MM.1S (cell line): ENCODE measurements around the gene FAH.

Source experiments
- DNase-seq: peaks from one replicate; pipeline ENCODE4 v3.0.0-alpha.2; 2015
- H2AFZ ChIP-seq: fragments of 300-600 bp; sonication (generic); 2 replicates; pipeline ENCODE4 v1.6.0; 2016; ENCODE audit warnings: antibody characterized with exemption, low read length
- H3F3A ChIP-seq: fragments of 300-600 bp; sonication (generic); 2 replicates; pipeline ENCODE4 v1.6.1; 2016; ENCODE audit warnings: mild to moderate bottlenecking, antibody characterized with exemption, low read length, moderate library complexity, mixed read lengths; ENCODE audit not compliant: insufficient read depth
- H3K27ac ChIP-seq: fragments of 300-600 bp; sonication (generic); 2 replicates; pipeline ENCODE4 v1.5.1; 2016; ENCODE audit warnings: mild to moderate bottlenecking, low read length
- H3K27me3 ChIP-seq: fragments of 300-600 bp; sonication (generic); replicated peaks from 2 replicates; pipeline ENCODE4 v1.6.0; 2016; ENCODE audit warnings: low read length; ENCODE audit not compliant: insufficient read depth
- H3K36me3 ChIP-seq: fragments of 300-600 bp; sonication (generic); replicated peaks from 2 replicates; pipeline ENCODE4 v1.6.1; 2016; ENCODE audit warnings: mild to moderate bottlenecking, low read length, mixed read lengths; ENCODE audit not compliant: insufficient read depth
- H3K4me1 ChIP-seq: fragments of 300-600 bp; sonication (generic); 2 replicates; pipeline ENCODE4 v1.6.1; 2016; ENCODE audit warnings: low read length, mixed read lengths
- H3K4me2 ChIP-seq: fragments of 300-600 bp; sonication (generic); 2 replicates; pipeline ENCODE4 v1.6.0; 2016; ENCODE audit warnings: low read depth, low read length
- H3K4me3 ChIP-seq: fragments of 300-600 bp; sonication (generic); 2 replicates; pipeline ENCODE4 v1.5.1; 2016; ENCODE audit warnings: low read length, mixed read lengths
- H3K79me2 ChIP-seq: fragments of 300-600 bp; sonication (generic); 2 replicates; pipeline ENCODE4 v1.6.1; 2016; ENCODE audit warnings: mixed run types, low read length, mixed read lengths
- H3K9ac ChIP-seq: fragments of 300-600 bp; sonication (generic); 2 replicates; pipeline ENCODE4 v1.6.1; 2016; ENCODE audit warnings: low read length, mixed read lengths
- H3K9me2 ChIP-seq: fragments of 300-600 bp; sonication (generic); replicated peaks from 2 replicates; pipeline ENCODE4 v1.6.1; 2016; ENCODE audit warnings: mild to moderate bottlenecking, low read length, mixed read lengths; ENCODE audit not compliant: insufficient read depth
- H3K9me3 ChIP-seq: fragments of 300-600 bp; sonication (generic); replicated peaks from 2 replicates; pipeline ENCODE4 v1.6.1; 2016; ENCODE audit warnings: mild to moderate bottlenecking, low read length, mixed read lengths; ENCODE audit not compliant: insufficient read depth
- H4K20me1 ChIP-seq: fragments of 300-600 bp; sonication (generic); 2 replicates; pipeline ENCODE4 v1.6.1; 2016; ENCODE audit warnings: mild to moderate bottlenecking, low read length, moderate library complexity, mixed read lengths; ENCODE audit not compliant: insufficient read depth
- CTCF ChIP-seq: fragments of 300-600 bp; sonication (generic); IDR thresholded peaks from 2 replicates; pipeline ENCODE4 v1.5.1; 2016; ENCODE audit warnings: antibody characterized with exemption, low read length, mixed read lengths
- EZH2 ChIP-seq: fragments of 300-600 bp; sonication (generic); optimal IDR thresholded peaks from 2 replicates; pipeline ENCODE3; 2017; ENCODE audit warnings: low read depth, mild to moderate bottlenecking, antibody characterized with exemption, low read length, mixed read lengths
- EZH2phosphoT487 ChIP-seq: fragments of 300-600 bp; sonication (generic); IDR thresholded peaks from 2 replicates; pipeline ENCODE4 v1.6.1; 2018; ENCODE audit warnings: antibody characterized with exemption, low read length

The FAH gene

GRCh38 chr15:80152896-80153876 is at the start of gene FAH:
Gene FAH (plus strand): TSS chr15:80152999. CDS start chr15:80153055, 56 bp downstream.
- H3K4me3 ChIP-seq = peak within 1 kb of the TSS; percentile 90
- H3K27ac ChIP-seq = peak within 1 kb of the TSS; percentile 64

GRCh38 chr15:80105193-80105592 is 47.6 kb upstream of the FAH start:
- H3K4me3 ChIP-seq = no peak overlapping the region
- H3K36me3 ChIP-seq = no peaks in the 10 kb centered on the region
- H3K4me2 ChIP-seq = no peak overlapping the region
- H3K4me1 ChIP-seq = no peaks in the 10 kb centered on the region
- H3K27me3 ChIP-seq = no peaks in the 10 kb centered on the region
- no peak overlapping the region for H2AFZ ChIP-seq
- H3K79me2 ChIP-seq = peaks cover 30% of the 10 kb centered on the region
- no peaks in the 10 kb centered on the region for H4K20me1 ChIP-seq
- no peaks in the 10 kb centered on the region for H3K9me2 ChIP-seq
- DNase-seq = no peak
- no peaks in the 10 kb centered on the region for H3K9me3 ChIP-seq
- no peak for TF ChIP-seq CTCF
- no peak overlapping the region for H3K27ac ChIP-seq
- no peak overlapping the region for H3K9ac ChIP-seq
- H3F3A ChIP-seq = no peaks in the 10 kb centered on the region

More at GRCh38 chr15:80152896-80153876, at the start of gene FAH:
- H3K4me2 ChIP-seq = peak within 1 kb of the TSS; percentile 89
- peak within 1 kb of the TSS; percentile 89 for H2AFZ ChIP-seq
- H3K9ac ChIP-seq = peak within 1 kb of the TSS; percentile 77
- peaks cover 20% of the 10 kb centered on the region for H3K79me2 ChIP-seq
- TF ChIP-seq EZH2phosphoT487 (no peak), EZH2 (no peak), CTCF (no peak)
- H3K36me3 ChIP-seq = no peaks in the 10 kb centered on the region
- H3K9me3 ChIP-seq = no peaks in the 10 kb centered on the region
- H4K20me1 ChIP-seq = no peaks in the 10 kb centered on the region
- DNase-seq = peak; percentile 72
- no peaks in the 10 kb centered on the region for H3K9me2 ChIP-seq
- no peaks in the 10 kb centered on the region for H3K27me3 ChIP-seq
- H3K4me1 ChIP-seq = peaks cover 9% of the 10 kb centered on the region
- H3F3A ChIP-seq = peaks cover 7% of the 10 kb centered on the region; the same call in 1 of the 2 replicates

GRCh38 chr15:80105595-80105994 is 47.2 kb upstream of the FAH start:
- H3K4me2 ChIP-seq = no peak overlapping the region
- H3K9me3 ChIP-seq = no peaks in the 10 kb centered on the region
- TF ChIP-seq EZH2phosphoT487 = no peak
- TF ChIP-seq CTCF = no peak
- TF ChIP-seq EZH2 = no peak
- no peak overlapping the region for H2AFZ ChIP-seq
- no peaks in the 10 kb centered on the region for H3K27me3 ChIP-seq
- H3K9ac ChIP-seq = no peak overlapping the region
- no peaks in the 10 kb centered on the region for H3K36me3 ChIP-seq
- peaks cover 28% of the 10 kb centered on the region for H3K79me2 ChIP-seq
- H4K20me1 ChIP-seq = no peaks in the 10 kb centered on the region
- no peaks in the 10 kb centered on the region for H3K9me2 ChIP-seq
- DNase-seq = no peak
- no peak overlapping the region for H3K27ac ChIP-seq
- H3K4me1 ChIP-seq = no peaks in the 10 kb centered on the region
- H3K4me3 ChIP-seq = no peak overlapping the region
- H3F3A ChIP-seq = no peaks in the 10 kb centered on the region
